Endothelial cell (in vitro differentiated cells): ENCODE data around the gene CHST13. TPM values are rescaled to one million over a fixed set of nuclear protein-coding genes. Genes with fewer than 3 reads are reported as not detected.

ENCODE experiments used
- DNase-seq: peaks from one replicate; pipeline ENCODE4 v3.0.0; 2021; ENCODE audit warnings: low spot score
- H3K27ac Mint-ChIP-seq: one replicate; pipeline ENCODE4 v1.8.0; 2021; ENCODE audit warnings: mixed read lengths, inconsistent platforms; ENCODE audit not compliant: unreplicated experiment
- H3K27me3 Mint-ChIP-seq: one replicate; pipeline ENCODE4 v1.8.0; 2021; ENCODE audit warnings: mild to moderate bottlenecking, moderate library complexity, mixed read lengths, inconsistent platforms; ENCODE audit not compliant: unreplicated experiment
- H3K36me3 Mint-ChIP-seq: one replicate; pipeline ENCODE4 v1.8.0; 2021; ENCODE audit warnings: mild to moderate bottlenecking, low read depth, mixed read lengths, inconsistent platforms; ENCODE audit not compliant: unreplicated experiment
- H3K4me1 Mint-ChIP-seq: one replicate; pipeline ENCODE4 v1.8.0; 2021; ENCODE audit warnings: mild to moderate bottlenecking, mixed read lengths, inconsistent platforms; ENCODE audit not compliant: unreplicated experiment
- H3K4me3 Mint-ChIP-seq: one replicate; pipeline ENCODE4 v1.8.0; 2021; ENCODE audit warnings: mild to moderate bottlenecking, mixed read lengths, inconsistent platforms; ENCODE audit not compliant: unreplicated experiment
- H3K9me3 Mint-ChIP-seq: one replicate; pipeline ENCODE4 v1.8.0; 2021; ENCODE audit warnings: mixed read lengths, inconsistent platforms; ENCODE audit not compliant: unreplicated experiment
- CTCF ChIP-seq: fragments of 200-600 bp; sonication (generic); IDR thresholded peaks from one replicate; pipeline ENCODE4 v1.5.0; 2021; ENCODE audit warnings: antibody characterized with exemption; ENCODE audit not compliant: unreplicated experiment
- total RNA-seq: library from RNA; stranded (reverse); fragmentation: NEBNext Ultra II Directional; extraction: Animal tissue kit (Norgen Biotek cat#: 25700); gene quantifications from one replicate; pipeline ENCODE4 v1.2.1, GENCODE V29; 2021; ENCODE audit not compliant: unreplicated experiment

The CHST13 gene
- total RNA-seq, 1 donor from 2014 or later: not detected

- Mint-ChIP-seq H3K9me3 (no peaks in the 10 kb centered on the region), H3K4me3 (no peak overlapping the region), H3K27ac (no peak overlapping the region), H3K4me1 (no peaks in the 10 kb centered on the region), H3K27me3 (peaks cover 1% of the 10 kb centered on the region), H3K36me3 (peaks cover 3% of the 10 kb centered on the region)
- DNase-seq: peak; percentile 28
- no peak for TF ChIP-seq CTCF
Observed at GRCh38 chr3:126570103-126570541, 46.2 kb downstream of the CHST13 start.

- no peak for TF ChIP-seq CTCF
- DNase-seq: no peak
- Mint-ChIP-seq H3K4me1 (no peaks in the 10 kb centered on the region), H3K27me3 (peaks cover 1% of the 10 kb centered on the region), H3K27ac (no peak overlapping the region), H3K9me3 (no peaks in the 10 kb centered on the region), H3K4me3 (no peak overlapping the region), H3K36me3 (peaks cover 3% of the 10 kb centered on the region)
Observed at GRCh38 chr3:126571078-126571477, 47.1 kb downstream of the CHST13 start.

- Mint-ChIP-seq H3K27ac (no peak overlapping the region), H3K27me3 (peaks cover 1% of the 10 kb centered on the region)
Observed at GRCh38 chr3:126573492-126574117, 49.6 kb downstream of the CHST13 start.

GRCh38 chr3:126577261-126577660 lies 53.3 kb downstream of the CHST13 start:
- H3K9me3 Mint-ChIP-seq: no peaks in the 10 kb centered on the region

More at GRCh38 chr3:126573492-126574117, 49.6 kb downstream of the CHST13 start:
- no peaks in the 10 kb centered on the region for H3K9me3 Mint-ChIP-seq
- H3K4me3 Mint-ChIP-seq: no peak overlapping the region
- no peak for TF ChIP-seq CTCF
- H3K36me3 Mint-ChIP-seq: peaks cover under 1% of the 10 kb centered on the region
- H3K4me1 Mint-ChIP-seq: no peaks in the 10 kb centered on the region
- no peak for DNase-seq

More at GRCh38 chr3:126577261-126577660, 53.3 kb downstream of the CHST13 start:
- DNase-seq: no peak
- TF ChIP-seq CTCF: no peak
- no peaks in the 10 kb centered on the region for H3K4me1 Mint-ChIP-seq
- no peaks in the 10 kb centered on the region for H3K36me3 Mint-ChIP-seq
- H3K27me3 Mint-ChIP-seq: peaks cover 1% of the 10 kb centered on the region
- H3K4me3 Mint-ChIP-seq: no peak overlapping the region
- no peak overlapping the region for H3K27ac Mint-ChIP-seq
